LNCaP clone FGC (cell line): ENCODE data around the gene LTA.

ENCODE experiments used
- DNase-seq: peaks from one replicate; pipeline ENCODE4 v3.0.0-alpha.2; 2011; ENCODE audit warnings: low read depth
- H3K4me3 ChIP-seq: 2 replicates; pipeline ENCODE4 v1.5.1; 2011; ENCODE audit warnings: mild to moderate bottlenecking, low read depth, low read length, control low read depth
- CTCF ChIP-seq: IDR thresholded peaks from 2 replicates; pipeline ENCODE4 v1.5.1; 2012; ENCODE audit warnings: mild to moderate bottlenecking; ENCODE audit not compliant: control insufficient read depth, insufficient read depth; ENCODE audit errors: extremely low read depth

LTA gene

GRCh38 chr6:31543639-31544038, 28.4 kb upstream of the LTA start:
- no peak overlapping the region for H3K4me3 ChIP-seq
- TF ChIP-seq CTCF: no peak
- no peak for DNase-seq

- H3K4me3 ChIP-seq: no peak overlapping the region
- DNase-seq: no peak
- TF ChIP-seq CTCF: no peak
Measured at GRCh38 chr6:31544676-31545075, 27.4 kb upstream of the LTA start.

- no peak overlapping the region for H3K4me3 ChIP-seq
- TF ChIP-seq CTCF: no peak
Measured at GRCh38 chr6:31545291-31545690, 26.8 kb upstream of the LTA start.

GRCh38 chr6:31546339-31546957, 25.6 kb upstream of the LTA start, which contains the start of gene ATP6V1G2:
ATP6V1G2 (minus strand) TSS chr6:31546608; CDS start chr6:31546559, 49 bp downstream.
- DNase-seq: peak; percentile 88
- H3K4me3 ChIP-seq: peak within 1 kb of the TSS; percentile 60
- peak; percentile 98 for TF ChIP-seq CTCF

More at GRCh38 chr6:31545291-31545690, 26.8 kb upstream of the LTA start:
- DNase-seq: no peak

- DNase-seq: peak; percentile 93
- peak within 1 kb of the TSS; percentile 60 for H3K4me3 ChIP-seq
- no peak for TF ChIP-seq CTCF
Measured at GRCh38 chr6:31546958-31547726, 24.9 kb upstream of the LTA start, which contains the start of gene NFKBIL1. NFKBIL1 (plus strand) TSS chr6:31547608; CDS start chr6:31547695, 87 bp downstream.

GRCh38 chr6:31547727-31548543, 24.2 kb upstream of the LTA start:
- peak overlapping the region; percentile 60 for H3K4me3 ChIP-seq

More at GRCh38 chr6:31547727-31548543, 24.2 kb upstream of the LTA start:
- no peak for DNase-seq
- no peak for TF ChIP-seq CTCF
